Activated CD4-positive, alpha-beta T cell treated with anti-CD3 and anti-CD28 coated beads for 1 hour (primary cell): ENCODE measurements around the gene TMEM44.

Experiments
- DNase-seq: peaks from one replicate; pipeline ENCODE4 v3.0.0-alpha.2; 2020

The TMEM44 gene

DNA sequence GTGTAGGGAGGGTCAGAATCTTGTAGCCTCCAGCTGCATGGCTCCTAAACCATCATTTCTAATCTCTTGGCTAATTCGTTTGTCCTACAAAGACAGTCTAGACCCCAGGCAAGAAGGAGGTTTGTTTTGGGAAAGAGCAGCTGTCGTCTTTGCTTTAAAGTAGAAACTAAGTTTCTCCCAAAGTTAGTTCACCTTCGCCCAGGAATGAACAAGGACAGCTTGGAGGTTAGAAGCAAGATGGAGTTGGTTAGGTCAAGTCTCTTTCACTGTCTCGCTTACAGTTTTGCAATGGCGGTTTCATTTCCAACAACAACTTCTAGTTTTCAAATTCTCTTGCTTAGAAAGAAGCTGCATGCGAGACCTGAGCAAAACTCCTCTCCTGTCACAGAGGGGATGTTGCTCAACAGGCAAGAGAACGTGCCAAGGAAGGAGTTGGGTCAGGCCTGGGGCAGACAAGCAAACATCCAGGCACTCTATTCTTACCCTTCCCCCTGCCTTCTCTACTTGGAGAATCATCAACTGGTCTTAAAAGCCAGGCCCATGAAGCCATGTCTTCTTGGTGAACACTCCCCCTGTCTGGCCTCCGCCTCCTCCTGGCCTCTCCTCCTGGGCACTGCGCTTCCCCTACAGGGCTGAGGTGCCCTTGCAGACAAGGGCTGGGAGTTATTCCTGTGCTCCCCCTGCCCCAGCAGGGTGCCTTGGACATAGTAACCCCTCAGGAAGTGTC is 57.6 kb downstream of the TMEM44 start:
- no peak for DNase-seq

DNA sequence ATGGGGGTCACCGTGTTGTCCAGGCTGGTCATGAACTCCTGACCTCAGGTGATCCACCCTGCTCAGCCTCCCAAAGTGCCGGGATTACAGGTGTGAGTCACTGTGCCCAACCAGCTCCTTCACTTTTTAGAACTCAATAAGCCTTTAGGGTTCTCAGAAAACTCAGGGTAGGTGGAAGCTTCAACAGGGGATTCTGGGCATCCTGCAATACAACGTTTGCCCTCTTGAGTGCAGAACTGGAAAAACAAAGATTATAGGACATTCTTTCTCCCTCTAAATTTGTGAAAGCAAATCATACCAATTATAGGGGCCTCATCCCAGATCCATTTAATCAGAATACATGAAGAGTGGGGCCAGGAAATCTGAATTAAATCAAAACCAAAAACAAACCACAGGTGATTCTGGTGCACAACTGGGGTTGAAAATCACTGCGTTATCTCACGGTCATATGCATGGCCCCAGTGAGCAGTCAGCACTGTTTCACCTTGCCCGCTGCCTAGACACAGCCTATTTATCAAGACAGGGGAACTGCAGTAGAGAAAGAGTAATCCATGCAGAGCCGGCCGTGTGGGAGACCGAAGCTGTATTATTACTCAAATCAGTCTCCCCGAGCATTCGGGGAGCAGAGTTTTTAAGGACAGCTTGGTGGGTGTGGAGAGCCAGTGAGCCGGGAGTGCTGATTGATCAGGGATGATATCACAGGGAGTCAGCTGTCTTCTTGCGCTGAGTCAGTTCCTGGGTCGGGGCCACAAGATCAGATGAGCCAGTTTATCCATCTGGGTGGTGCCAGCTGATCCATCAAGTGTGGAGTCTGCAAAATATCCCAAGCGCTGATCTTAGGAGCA is 58.4 kb downstream of the TMEM44 start:
- no peak for DNase-seq

DNA sequence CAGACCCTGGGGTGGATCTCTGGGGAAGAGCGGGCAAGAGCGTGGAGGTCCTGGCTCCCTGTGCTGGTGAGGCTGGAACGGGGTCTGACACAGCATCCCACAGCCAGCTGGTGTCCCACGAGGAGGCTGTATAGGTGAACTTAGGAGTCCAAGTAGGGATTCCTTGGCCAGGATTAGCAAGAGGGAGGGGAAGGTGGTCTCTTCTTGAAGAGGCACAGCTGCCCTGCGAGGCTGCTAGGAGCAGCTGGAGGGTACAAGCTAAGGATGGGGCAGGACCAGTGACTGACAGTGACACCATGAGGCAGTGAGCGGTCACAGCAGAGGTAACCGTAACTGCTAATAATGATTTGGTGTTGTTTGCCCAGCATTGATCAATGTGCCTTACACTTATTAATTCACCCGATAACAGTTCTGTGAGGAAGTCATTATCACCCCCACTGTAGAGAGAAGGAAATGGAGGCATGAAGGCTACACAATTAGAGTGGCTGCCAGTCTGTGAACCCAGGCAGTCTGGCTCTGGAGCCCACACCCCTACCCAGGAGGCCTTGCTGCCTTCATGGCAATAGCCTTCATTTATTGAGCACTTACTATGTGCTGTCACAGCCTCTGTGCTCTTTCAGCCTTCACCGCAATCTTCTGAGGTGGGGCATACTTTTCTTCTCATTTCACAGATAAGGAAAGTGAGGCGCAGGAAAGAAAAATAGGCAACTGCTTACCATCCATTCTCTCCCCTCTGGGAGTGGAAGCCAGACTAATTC is 59.4 kb downstream of the TMEM44 start:
- DNase-seq: peak; percentile 19

DNA sequence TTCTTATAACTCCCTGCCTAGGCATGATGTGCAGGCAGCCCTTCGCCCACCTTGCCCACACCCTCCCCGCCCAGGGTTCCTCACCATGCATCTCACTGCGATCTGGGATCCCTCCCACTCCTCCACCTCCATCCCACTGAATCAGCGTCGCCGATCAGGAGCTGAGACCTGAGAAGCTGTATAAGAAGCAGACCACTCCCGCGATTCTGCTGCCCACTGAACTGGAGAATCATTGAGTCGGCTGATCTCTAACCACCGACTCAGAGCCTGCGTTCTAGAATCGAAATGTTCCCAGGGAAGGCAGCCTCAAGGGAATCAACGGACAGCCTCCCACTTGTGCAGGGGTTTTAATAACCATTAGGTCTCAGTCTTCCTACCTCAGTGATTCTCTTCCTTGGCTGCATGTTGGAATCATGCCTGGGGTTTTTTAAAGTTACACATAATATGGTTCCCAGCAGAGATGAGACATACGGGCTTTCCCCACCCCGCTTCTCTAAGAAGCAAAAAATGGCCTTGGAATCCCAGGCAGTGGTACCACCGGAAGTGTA is 60.2 kb downstream of the TMEM44 start:
- no peak for DNase-seq

DNA sequence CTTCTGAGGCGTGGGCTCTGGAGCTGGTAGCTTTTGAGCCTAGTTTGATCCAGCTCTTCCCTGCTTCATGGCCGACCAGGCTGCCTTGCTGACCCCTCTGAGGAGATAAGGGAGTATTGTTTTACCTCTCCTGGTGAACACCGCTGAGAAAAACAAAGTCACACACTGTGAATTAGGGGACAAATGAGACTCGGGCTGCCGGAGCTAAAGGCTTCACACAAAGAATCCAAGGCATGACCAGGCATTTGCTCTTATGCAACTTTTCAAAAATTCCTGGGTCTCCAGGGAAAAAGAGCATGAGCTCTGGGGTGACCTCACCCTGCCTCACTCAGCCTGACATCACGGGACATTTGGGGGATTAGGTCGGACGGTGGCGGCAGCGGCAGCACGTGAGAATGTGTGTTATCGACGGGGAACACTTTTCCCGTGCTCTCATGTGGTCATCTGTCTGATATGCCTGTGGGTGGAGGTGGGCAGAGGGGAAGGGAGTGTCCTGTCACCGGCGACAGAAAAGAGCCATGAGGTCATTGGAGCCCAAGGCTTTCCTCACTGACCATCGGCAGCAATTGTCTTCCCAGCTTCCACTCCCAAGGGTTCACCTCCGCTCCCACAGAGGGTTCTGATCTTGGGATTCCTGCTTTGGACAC is 61.0 kb downstream of the TMEM44 start:
- DNase-seq: no peak

DNA sequence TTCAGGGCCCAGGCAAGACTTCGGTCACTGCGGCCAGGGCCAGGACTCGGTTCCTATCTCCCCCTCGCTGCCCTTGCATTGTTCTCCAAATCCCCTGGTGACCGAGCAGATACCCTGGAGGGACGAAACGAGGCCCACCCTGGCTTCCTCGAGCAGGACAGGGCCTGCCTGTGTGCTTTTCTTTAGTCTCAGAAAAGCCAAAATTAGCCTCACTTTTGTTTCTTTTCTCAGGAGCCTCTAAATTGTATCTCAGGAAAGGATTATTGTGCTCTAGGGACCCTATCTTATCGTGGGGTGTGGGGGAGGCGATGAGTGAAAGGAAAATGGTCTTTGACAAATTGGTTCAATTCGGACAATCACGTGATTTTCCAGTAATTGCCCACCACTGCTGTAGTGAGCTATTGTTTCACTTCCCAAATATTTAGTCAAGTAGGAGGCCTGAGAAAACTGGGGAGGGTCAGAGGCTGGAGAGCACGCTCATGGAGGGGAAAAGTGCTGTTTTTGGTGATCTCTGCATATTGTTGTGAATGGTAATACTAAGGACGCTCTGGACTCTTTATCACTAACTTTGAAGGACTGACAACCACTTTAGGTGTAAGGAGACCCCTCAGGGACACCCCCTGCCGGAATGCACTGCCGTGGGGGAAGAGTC is 61.6 kb downstream of the TMEM44 start:
- no peak for DNase-seq

DNA sequence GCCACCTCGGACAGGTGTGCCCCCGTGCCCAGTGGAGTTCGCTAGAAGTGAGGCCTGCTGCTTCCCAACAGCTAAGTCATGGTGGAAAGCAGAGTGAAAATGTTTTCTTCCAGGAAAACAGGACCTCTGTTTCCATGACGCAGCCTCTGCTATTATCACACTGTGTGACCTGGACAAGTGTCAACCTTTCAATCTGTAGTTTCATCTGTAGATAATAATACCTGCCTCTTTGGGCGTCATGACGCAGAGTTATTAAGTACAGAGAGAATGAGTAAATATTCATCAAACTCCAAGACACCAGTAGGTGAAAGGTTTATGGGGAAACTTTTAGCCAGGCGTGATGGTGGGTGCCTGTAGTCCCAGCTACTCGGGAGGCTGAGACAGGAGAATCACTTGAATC is 62.3 kb downstream of the TMEM44 start:
- DNase-seq: no peak

DNA sequence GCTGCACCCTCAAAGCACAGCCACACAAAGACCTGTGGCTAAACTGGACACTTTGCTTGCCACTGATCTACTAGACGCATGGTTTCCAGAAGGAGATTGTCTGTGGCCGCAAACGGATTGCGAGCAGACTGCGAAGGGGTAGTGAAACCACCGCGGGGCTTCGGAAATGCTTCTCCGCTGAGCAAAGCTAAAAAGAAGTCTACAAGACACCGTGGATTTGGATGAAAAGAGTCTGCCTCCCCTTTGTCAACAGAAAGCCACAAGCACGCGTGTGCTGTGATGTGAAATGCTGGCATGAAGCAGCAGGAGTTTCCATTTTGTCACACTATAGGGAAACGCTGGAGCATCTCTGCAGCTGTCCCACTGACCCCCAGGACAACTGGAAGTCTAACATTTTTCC is 63.0 kb downstream of the TMEM44 start:
- no peak for DNase-seq

DNA sequence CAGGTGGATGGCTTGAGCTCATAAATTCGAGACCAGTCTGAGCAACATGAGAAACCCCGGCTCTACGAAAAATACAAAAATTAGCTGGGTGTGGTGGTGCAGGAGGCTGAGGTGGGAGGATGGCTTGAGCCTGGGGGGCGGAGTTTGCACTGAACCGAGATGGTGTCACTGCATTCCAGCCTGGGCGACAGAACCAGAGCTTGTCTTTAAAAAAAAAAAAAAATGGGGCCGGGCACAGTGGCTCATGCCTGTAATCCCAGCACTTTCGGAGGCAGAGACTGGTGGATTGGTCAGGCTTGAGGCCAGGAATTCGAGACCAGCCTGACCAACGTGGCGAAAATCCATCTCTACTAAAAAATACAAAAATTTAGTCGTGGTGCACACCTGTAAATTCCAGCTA is 64.0 kb downstream of the TMEM44 start:
- DNase-seq: no peak

DNA sequence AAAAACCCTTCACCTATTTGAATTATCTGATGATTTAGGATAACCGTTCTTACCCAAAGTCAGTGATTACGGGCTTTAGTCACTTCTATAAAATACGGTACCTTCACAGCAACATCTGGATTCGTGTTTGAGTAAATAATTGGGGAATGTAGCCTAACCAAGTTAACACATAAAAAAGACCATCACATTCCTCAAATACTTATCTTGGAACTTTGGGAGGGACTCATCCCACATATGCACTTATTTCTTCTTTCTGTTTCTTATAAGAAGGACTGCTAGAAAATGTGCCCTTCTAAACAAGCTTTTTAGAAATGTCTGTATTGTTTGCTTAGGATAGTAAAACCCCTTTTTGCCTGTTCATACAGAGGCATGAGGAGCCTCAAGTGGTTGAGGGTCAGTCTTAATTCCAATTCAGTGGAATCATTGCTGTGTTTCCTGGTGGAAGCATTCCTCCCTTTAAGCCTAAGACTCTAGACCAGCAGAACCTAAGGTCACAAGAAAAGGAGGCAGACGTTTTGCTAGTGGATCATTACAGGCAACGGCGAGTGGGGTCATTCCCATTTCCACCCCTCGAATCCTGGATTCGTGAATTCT is 67.5 kb downstream of the TMEM44 start:
- no peak for DNase-seq

DNA sequence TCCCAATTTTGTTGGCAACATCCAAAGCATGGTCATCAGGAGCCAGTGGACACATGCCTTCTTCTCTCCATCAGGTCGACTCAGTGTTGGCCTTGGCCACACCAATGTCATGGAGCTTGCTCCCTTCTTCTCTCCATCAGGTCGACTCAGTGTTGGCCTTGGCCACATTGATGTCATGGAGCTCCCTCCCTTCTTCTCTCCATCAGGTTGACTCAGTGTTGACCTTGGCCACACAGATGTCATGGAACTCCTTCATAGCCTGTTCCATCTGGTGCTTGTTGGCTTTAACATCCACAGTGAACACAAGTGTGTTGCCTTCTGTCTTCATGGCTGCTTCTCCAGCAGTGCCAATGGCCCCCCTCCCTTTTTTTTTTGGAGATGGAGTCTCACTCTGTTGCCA is 70.2 kb downstream of the TMEM44 start:
- no peak for DNase-seq

DNA sequence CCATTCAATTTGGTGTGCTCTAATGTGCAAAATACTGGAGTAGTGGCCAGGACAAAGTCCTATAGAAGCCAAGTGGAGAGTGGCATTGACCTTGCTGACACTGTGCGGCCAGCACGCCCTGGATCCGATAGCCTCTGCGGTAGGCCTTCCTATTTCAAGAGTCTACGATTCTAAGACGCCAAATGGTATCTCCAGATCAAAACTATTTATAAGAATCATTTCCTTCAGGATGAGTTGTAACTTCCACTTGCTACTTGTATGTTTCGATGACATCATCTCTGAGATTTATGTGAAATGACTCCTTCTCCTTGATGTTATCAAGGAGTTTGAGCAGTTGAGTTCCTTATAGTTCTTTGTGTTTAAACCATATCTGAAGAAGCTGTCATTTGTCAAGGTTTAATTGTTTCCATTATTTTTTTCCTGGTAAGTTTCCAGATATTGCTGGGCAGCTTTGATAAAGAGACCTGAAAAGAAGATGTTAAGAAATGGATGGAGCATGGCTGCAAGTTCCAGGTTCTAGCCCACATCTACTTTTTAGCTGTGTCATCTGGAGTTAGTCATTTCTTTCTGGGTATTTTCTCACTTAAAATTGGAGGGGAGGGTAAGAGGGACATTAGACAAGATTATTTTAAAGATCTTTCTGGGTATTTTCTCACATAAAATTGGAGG is 71.8 kb downstream of the TMEM44 start:
- no peak for DNase-seq

DNA sequence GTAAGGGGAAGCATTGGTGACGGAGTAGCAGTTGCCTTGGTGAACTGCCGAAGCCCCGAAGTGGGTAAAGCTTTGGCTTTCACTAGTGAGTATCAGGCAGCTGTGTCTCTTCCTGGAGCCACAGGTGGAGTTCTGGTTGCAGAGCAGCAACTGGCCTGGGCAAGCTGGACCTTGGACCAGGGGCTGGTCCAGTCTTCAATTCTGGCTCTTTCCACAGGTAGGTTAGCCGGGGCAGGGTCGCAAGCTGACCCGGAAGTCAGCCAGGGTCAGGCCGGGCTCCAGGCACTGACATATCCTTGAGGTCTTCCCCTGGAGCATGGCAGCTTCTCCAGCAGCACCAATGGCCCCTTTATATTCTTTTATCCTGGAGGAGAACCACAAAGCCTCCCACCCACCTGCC is 73.2 kb downstream of the TMEM44 start:
- no peak for DNase-seq

DNA sequence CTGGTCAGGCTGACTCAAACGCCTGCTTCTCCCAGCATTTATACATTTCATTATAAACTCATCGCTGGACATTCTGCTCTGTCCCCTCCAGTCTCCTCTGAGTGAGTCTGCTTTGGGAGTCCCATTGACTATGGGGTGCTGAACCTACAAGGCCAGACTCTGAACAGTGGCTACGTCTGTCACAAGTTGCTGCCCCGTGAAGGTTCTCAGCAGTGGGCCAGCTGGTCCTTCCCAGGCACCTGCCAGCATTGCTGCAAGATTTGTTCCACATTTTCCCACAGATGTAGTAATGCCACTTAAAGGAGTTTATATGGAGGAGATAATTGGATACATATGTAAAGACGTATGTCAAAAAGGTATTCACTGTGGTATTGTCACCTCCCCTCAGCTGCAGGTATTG is 73.7 kb downstream of the TMEM44 start:
- DNase-seq: no peak

DNA sequence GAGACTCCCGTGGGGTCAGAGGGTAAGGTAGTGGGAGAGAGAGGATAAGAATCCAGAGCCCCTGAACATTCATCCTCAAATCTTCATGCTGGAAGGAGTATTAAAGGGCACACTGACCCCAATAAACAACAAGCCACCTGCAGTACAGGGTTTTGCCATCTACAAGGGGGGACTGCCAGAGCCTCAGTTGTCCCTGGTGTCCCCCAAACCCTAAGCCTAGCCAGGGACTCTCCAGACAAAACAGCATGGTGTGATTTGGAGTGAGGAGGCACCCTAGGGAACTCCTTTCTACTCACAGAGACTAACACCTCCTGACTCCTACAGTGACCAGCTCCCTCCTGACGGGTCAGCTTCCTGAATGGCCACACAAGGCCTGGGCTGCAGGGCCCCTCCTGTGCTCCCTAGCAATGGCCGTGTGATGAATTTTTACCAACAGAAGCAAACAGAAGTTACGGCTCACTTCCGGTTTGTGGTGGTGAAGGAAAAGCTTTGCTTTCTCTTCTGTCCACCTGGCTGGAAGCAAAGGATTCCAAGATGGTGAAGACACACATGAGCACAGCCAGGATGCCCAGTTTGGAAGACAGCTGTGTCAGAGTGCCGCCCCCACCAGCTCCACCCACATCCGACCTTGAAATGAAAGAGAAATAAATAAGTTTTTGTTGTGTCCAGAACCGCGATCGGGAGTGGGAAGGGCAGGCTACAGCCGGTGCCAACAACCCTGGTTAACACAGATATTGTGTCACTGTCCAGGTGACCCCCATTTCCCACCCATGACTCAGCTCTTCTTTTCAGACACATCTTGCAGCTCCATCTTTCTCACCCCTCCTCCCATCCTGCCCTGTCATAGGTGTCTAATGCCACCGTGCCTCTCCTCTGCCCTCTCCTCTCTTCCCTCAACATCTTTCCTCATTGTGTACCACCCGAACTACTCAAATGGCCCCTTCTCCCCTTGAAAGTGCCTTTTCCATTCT is 76.8 kb downstream of the TMEM44 start:
- DNase-seq: no peak

DNA sequence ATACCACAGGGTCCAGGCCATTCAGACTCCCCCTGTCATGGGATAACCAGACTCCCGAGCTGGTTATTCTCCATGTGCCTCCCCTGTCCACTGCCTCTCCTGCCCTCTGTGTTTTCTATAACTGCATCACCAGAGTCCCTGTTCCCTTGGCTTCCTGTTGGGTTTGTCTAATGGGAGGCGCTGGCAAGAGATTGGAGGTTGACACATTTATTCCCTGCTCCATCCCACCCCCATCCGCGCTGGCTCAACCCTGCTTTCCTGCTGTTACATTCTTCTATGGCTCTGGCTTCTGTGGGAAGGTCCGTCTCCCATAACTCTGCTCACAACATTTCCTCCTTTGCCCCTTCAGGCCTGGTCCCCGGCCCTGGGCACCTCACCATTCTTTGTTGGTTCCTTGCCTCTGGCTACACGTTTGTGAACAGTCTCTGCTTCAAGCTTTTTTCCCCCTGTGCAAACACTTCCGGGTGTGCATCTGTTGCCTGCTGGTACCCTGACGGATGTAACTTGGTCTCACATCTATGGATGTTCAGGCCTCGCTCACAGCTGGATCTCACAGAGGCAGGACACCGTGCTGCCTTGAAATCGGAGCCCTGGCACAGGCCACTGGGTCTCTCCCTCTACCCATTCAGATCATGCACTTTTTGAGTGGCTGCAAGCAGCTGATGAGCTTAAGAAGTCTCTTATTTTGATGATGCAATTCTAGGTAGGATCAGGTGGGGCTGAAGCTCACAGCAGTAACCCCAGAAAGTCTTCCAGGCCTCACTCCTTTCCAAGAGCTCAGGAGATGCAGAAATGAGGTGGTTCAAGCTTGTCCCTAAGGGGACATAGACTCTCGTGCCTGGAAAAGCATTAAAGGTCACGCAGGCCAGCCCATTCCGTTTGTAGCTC is 77.8 kb downstream of the TMEM44 start:
- DNase-seq: no peak

DNA sequence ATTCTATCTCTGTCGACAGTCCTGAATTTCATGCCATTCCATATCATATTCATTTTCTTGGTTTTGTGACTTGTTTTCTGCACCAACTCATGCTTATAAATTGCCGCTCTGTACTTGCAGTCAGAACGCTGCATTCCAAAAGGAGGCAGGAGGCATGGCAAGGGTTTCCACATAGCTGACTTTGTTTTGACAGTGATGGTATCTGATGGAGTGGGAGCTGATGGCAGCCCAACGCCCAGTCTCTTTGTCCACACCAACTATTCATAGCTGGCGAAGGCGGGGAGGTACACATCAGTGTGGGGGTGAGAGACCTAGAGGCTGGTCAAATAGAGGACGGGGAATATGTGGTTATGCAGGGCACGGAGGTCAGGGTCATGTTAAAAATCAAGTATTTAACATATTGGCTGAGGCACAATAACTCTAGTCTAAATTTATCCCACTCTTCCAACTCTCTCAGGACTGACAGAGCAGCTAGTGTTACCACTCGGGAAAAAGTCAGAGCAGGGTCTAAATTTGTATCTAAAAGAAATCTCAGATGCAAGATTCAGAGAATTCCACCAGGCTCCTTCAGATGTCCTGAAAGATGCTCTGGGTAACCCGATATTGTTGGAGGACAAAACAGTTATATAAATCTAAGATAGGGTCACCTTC is 78.6 kb downstream of the TMEM44 start:
- no peak for DNase-seq

DNA sequence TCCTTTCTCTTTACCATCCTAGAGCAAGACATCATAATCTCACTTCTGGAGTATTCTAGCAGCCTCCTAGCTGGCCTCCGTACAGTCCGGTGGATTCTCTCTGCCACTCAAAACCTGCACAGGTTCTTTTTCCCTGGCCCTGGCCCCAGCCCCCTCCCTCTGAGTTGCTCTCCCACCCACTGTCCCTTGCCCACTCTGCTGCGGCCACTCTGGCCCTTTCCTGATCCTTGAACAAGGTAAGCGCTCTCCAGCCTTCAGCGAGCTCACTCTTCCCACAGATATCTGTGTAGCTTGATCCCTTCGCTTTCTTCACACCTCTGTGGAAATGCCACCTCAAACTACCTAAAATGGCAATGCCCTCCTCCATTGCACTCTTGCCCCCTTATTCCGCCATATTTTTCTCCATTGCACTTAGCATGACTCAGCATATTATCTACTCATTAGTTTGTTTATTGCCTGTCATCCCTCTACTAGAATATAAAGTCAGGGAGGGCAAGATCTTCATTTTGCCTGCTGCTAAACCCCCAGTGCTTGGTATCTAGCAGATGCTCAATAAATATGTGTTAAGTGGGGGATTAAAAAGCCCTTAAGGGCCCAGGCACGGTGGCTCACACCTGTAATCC is 80.8 kb downstream of the TMEM44 start:
- DNase-seq: no peak
